GDM1 (cell line): ENCODE data around the gene PMEPA1.

Experiments used
- DNase-seq: peaks from one replicate; lab custom pipeline; 2025; lab: John Stamatoyannopoulos, UW

The PMEPA1 gene

DNA sequence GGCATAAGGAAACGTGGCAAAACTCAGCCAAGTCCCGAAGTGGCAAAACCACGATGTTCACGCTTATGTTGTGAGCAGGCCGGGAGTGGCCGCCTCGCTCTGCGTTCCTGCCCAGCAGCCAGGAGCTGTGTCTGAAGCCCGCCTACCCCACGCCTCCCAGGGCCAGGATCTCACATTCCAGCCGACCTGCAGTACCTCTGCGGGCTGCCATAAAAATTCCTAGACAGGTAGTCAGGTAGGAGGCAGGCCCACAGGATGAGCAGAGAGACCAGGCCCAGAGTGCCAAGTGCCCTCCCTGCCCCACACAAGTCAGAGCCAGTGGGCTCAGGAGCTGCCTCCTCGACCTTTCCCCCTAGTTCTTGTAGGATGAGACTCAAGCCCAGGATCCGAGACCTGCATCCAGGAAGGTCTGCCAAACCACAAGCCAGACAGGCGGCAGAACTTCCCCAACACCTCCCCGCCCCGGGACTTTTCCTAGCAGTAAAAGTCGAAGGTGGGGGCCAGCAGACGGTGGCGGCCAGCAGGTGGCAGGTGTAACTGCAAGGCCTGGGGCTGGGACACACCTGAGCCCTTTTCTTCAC is 16.7 kb downstream of the PMEPA1 start:
- DNase-seq = no peak

- no peak for DNase-seq
These were observed 17.4 kb downstream of the PMEPA1 start for GRCh38 chr20:57692393-57692792.

DNA sequence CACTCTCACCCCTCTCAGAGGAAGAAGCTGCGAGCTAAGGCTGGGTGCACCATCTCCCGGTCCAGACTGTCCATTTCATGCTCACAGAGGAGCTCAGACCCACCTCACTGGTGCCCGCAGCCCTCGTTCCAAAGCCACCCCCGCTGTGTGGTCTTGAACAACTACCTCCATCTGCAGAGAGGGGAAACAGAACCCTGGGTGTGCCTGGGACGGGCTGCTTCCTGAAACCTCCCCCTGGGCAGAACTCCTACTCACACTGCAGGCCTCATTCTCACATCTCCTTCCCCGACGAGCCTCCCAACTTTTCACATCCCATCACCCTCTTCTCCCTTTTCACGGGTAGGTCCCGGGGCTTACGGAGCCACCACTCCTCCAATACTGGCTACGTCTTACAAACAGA is 18.1 kb downstream of the PMEPA1 start:
- DNase-seq = no peak

DNA sequence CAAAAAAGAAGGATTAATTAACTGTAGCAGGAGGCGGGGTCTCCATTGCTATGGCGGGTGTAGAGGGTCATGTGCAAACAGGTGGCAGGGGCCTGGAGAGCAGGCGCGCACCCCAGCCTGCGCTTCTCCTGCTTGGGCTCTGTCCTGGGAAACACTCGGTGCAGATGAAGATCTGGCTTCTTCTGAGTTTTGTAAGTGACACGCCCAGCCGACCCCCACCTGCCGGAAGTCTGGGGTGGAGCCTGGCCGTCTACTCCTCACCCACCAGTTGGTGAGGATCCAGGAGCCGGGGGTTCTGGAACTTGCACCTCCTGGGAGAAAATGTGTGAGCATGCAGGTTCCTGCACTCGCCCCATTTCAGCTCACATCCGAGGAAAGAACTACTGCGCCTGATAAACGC is 19.3 kb downstream of the PMEPA1 start:
- DNase-seq = no peak

GRCh38 chr20:57689745-57690481 is 19.9 kb downstream of the PMEPA1 start:
- DNase-seq = no peak

- DNase-seq = no peak
These were observed 21.0 kb downstream of the PMEPA1 start for GRCh38 chr20:57688864-57689263.

GRCh38 chr20:57688295-57688694 is 21.5 kb downstream of the PMEPA1 start:
- DNase-seq = no peak

GRCh38 chr20:57686931-57687652 is 22.7 kb downstream of the PMEPA1 start:
- no peak for DNase-seq

GRCh38 chr20:57685146-57685758 is 24.6 kb downstream of the PMEPA1 start:
- DNase-seq = no peak

DNA sequence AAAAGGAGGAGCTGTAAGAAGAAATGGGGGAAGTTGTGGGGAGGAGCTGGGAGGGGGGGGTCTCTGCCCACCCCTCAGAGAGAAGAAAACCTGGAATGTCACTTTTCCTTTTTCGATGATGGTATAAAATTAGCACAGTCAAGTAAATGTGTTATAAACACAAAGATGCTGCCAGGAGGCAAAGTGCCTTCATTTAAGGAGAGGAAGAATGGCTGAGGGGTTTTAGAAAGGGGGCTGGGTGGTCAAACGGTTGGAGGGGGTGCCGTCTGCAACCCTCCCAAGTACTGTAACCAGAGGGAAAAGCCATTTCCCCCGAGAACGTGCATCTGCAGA is 25.0 kb downstream of the PMEPA1 start:
- no peak for DNase-seq

DNA sequence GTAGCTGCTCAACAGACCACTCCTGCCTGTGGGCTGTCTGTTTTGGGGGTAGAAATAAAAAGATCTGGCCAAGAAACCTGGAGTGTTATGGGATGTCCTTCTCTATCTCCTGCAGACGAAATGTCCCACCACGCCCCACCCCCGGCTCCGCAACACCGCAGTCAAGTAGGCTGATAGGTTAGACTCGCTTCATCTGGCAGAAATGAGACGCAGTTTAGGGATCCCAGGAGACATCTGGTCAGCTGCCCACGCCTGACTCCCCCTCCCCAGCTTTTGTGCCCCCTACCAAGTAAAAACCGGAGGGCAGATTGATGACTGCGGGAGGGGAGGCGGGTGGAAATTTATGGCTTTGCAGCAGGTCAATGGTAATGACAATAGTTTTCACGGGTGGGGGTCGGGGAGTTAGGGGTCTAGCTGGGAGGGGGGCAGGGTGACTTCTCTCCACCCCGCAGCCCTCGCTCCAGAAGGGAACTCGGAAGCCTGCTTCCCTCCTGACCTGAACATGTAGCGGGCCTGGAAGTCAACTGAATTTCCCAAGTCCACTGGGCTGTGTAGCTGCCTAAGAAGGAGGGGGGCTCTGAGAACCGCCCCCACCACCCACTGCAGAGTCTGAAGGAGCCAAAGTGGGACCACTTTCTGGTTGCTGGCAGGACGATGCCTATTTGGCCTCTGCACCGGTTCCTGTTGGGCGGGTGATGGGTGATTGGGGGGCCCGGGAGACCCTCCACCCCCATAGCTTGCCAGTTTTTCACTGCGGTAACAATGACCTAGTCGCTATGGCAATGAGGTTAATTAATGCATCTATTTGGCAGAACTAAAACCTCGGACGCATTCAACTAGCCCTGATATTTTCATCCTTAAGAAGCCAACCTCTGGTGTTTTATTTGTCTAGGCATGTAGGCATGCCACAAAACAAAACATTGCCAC is 25.7 kb downstream of the PMEPA1 start:
- DNase-seq = no peak

- DNase-seq = no peak
These were observed 26.5 kb downstream of the PMEPA1 start for GRCh38 chr20:57683287-57683686.

DNA sequence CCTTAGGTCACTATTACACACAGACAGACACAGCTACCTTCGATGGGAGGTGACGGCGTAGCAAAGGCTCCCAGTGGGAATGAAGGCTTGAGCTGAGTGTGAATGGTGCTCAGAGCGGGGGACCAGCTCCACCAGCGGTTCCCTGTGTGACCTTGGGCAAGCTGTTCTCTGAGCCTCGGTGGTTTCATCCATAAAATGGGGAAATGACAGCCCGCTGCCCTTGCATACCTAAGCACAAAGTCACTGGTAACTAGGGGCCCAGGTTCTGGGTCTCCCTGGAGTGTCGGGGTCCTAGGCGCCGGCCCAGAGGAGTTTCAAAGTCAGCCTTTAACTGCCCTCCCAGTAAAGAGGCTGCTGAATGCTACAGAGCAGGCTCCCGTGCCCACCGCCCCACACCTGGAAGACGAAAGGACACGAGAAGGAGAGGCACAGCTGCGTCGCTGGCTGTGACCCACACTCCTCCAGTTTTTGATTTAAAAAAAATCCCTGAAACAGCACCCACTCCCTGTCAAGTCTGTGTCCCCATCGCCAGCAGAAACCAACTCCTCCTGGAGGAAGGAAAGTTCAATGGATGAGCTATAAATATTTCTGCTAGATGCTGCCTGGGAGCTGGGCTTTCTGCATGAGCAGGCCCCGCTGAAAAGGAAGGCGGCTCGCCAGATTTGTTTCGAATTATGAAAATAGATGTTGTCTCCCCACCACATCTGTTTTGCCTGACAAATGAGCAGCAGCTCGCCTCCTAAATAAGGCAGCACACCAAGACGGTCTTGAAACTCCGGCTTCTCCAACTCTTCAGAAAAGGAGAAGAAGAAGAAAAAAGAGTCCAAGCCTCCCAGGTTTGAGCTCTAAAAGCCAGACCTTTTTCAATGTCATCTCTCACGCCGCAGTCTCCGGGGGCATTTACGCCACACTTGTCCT is 27.4 kb downstream of the PMEPA1 start:
- no peak for DNase-seq

- no peak for DNase-seq
These were observed 28.6 kb downstream of the PMEPA1 start for GRCh38 chr20:57680934-57681914.

- no peak for DNase-seq
These were observed 29.6 kb downstream of the PMEPA1 start for GRCh38 chr20:57680131-57680716.

- DNase-seq = no peak
These were observed 30.7 kb downstream of the PMEPA1 start for GRCh38 chr20:57679113-57679512.

DNA sequence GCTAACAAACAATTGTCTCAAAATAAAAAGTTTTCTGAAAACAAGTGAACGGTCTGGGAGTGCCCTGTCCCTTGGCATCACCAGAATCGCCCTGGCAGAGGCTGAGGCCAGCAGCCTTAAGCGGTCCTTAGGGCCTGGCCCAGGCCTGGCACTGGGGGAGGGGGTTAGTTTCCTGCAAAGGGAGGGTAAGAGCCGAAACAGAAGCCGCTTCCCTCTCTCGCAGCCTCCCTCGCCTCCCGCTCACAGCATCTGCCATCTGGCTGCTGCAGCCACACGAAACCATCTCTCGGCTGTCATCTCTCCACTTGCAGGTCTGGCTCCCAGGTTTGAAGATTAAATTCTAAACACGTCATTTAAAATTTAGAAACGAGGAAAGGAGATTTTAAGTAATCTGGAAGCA is 31.5 kb downstream of the PMEPA1 start:
- DNase-seq = no peak

- DNase-seq = no peak
These were observed 32.2 kb downstream of the PMEPA1 start for GRCh38 chr20:57677584-57677982.
